ENCODE results near the gene TFAP2A.

The TFAP2A gene

DNA sequence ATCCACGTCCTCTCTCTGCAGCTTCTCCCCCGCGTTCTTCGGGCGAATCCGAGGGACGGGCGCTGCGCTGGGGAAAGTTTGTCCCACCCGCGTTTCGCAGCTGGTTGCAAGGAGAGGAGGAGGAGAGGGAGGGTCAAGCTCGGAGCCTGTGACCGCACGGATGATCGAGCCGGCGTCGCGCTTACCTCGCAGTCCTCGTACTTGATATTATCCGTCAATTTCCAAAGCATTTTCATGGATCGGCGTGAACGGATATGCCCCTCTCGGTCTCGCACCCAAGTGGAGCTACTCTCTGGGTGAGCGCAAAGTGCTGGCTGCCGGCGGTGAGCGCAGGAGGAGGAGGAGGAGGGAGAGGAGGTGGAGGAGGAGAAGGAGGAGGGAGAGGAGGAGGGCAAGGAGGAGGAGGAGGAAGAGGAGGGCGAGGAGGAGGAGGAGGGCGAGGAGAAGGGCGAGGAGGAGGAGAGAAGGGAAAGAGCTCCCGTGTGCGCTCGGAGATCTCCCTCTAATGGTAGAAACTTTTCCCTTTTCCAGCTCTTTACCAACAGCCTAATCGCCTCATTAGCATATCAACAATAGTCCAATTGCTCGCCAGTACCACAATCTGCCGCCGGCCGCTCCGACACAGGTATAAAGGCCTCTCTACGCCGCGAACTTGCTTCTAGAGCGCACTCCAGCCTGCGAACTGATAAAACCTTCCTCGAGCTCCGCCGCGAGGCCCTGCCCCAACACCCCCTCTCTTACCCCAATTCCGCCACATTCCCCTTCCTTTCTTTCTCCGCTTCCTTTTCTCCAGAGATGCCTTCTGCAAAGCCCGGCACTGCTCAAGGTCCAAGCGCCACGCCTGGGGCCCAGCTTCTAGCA lies at the start of gene TFAP2A:
TSS of gene TFAP2A (minus strand) at position 319 of the 861 bp plus-strand sequence. CDS start at position 236, 83 bp downstream.
- Histone ChIP-seq H3K27ac (ENCODE audit: low read depth, low read length) (no peak within 1 kb of the TSS), H3K9me3 (ENCODE audit: control insufficient read depth in 5 of 5, low read length in 5 of 5) (no peaks in the 10 kb centered on the region), H3K36me3 (ENCODE audit: control insufficient read depth in 5 of 5, insufficient read depth in 5 of 5, low read length in 5 of 5) (no peaks in the 10 kb centered on the region), H3K9ac (ENCODE audit: low read length in 5 of 5) (no peak within 1 kb of the TSS), H3K4me1 (ENCODE audit: control insufficient read depth in 5 of 5, insufficient read depth in 5 of 5, low read length in 5 of 5) (peaks cover 5 to 57% (median 54%) of the 10 kb centered on the region in 5 donors), H3K4me3 (ENCODE audit: low read depth in 1 of 5, low read length in 5 of 5) (peak within 1 kb of the TSS; percentile 3 to 62 (median 22)), H3K27me3 (ENCODE audit: control insufficient read depth in 5 of 5, insufficient read depth in 4 of 5, low read length in 5 of 5) (peaks cover 74 to 92% (median 82%) of the 10 kb centered on the region in 5 donors)

DNA sequence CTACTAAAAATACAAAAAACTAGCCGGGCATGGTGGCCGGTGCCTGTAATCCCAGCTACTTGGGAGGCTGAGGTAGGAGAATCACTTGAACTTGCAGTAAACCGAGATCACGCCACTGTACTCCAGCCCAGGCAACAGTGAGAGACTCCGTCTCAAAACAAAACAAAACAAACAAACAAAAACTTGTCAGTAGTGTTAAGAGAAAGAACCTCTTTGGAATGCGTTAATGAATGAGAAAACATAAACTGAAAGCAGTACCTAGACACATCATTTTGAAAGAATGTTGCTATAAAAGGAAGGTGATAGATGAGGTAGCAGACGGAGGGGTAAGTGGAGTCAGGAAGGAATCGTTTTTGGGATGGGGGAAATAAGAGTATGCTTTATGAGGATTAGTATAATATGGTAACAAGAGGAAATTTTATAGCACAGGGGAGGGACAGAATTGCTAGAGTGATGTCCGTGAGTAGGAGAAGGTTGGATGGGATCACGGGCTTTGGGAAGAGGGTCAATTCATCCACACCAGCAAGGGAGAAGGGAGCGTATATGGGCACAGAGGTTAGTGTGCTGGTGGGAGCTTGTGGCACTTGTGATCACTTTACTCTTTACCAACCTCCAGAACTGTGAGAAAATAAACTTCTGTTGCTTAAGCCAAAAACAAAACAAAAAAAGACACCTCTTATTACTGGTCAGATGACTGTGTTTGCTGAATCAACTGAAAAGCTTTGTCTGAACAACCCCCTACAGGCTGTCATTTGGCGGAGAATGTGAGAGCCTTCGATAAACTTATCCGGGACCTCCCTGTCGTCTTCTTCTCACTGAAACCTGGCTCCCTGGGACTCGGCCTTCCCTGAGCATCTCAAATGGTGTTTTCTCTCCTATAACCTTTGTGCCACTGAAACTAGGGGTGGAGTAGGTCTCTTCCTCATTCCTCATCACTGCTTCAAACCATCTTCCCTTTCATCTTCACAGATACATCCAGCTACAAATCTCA lies 48.9 kb upstream of the TFAP2A start:
- Histone ChIP-seq H3K27me3 (ENCODE audit: control insufficient read depth in 5 of 5, insufficient read depth in 4 of 5, low read length in 5 of 5) (peaks cover 3 to 11% (median 7%) of the 10 kb centered on the region in 5 donors), H3K36me3 (ENCODE audit: control insufficient read depth in 5 of 5, insufficient read depth in 5 of 5, low read length in 5 of 5) (no peaks in the 10 kb centered on the region), H3K27ac (ENCODE audit: low read depth, low read length) (no peak overlapping the region), H3K9me3 (ENCODE audit: control insufficient read depth in 5 of 5, low read length in 5 of 5) (no peaks in the 10 kb centered on the region), H3K4me3 (ENCODE audit: low read depth in 1 of 5, low read length in 5 of 5) (no peak overlapping the region), H3K9ac (ENCODE audit: low read length in 5 of 5) (no peak overlapping the region), H3K4me1 (ENCODE audit: control insufficient read depth in 5 of 5, insufficient read depth in 5 of 5, low read length in 5 of 5) (no peaks in the 10 kb centered on the region)

DNA sequence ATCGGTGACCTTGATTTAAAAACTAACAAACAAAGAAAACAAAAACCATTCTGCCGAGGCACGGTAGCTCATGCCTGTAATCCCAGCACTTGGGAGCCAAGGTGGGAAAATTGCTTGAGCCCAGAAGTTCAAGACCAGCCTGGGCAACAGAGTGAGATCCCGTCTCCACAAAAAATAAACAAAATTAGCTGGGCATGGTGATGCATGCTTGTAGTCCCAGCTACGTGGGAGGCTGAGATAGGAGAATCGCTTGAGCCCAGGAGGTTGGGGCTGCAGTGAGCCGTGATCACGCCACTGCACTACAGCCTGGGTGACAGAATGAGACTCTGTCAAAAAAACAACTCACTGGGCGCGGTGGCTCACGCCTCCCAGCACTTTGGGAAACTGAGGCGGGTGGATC lies 48.2 kb upstream of the TFAP2A start:
- Histone ChIP-seq H3K27me3 (ENCODE audit: control insufficient read depth in 5 of 5, insufficient read depth in 4 of 5, low read length in 5 of 5) (peaks cover 3 to 11% (median 7%) of the 10 kb centered on the region in 5 donors), H3K4me3 (ENCODE audit: low read depth in 1 of 5, low read length in 5 of 5) (no peak overlapping the region), H3K4me1 (ENCODE audit: control insufficient read depth in 5 of 5, insufficient read depth in 5 of 5, low read length in 5 of 5) (no peaks in the 10 kb centered on the region), H3K9ac (ENCODE audit: low read length in 5 of 5) (no peak overlapping the region), H3K36me3 (ENCODE audit: control insufficient read depth in 5 of 5, insufficient read depth in 5 of 5, low read length in 5 of 5) (no peaks in the 10 kb centered on the region), H3K9me3 (ENCODE audit: control insufficient read depth in 5 of 5, low read length in 5 of 5) (no peaks in the 10 kb centered on the region), H3K27ac (ENCODE audit: low read depth, low read length) (no peak overlapping the region)

DNA sequence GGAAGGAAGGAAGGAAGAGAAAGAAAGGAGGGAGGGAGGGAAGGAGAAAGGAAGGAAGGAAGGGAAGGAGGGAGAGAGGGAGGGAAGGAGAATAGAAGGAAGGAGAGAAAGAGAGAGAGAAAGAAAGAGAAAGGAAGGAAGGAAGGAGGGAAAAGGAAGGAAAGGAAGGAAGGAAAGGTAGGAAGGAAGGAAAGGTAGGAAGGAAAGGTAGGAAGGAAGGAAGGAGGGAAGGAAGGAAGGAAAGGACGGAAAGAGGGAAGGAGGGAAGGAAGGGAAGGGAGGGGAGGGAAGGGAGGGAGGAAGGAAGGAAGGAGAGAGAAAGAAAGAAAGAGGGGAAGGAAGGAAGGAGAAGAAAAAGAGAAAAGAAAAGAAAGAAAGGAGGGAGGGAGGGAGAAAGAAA lies 47.0 kb upstream of the TFAP2A start:
- H3K9ac ChIP-seq (ENCODE audit: low read length in 5 of 5): no peak overlapping the region
- no peak overlapping the region for H3K4me3 ChIP-seq (ENCODE audit: low read depth in 1 of 5, low read length in 5 of 5)
- no peaks in the 10 kb centered on the region for H3K36me3 ChIP-seq (ENCODE audit: control insufficient read depth in 5 of 5, insufficient read depth in 5 of 5, low read length in 5 of 5)
- H3K9me3 ChIP-seq (ENCODE audit: control insufficient read depth in 5 of 5, low read length in 5 of 5): no peaks in the 10 kb centered on the region
- H3K27ac ChIP-seq (ENCODE audit: low read depth, low read length): no peak overlapping the region
- H3K4me1 ChIP-seq (ENCODE audit: control insufficient read depth in 5 of 5, insufficient read depth in 5 of 5, low read length in 5 of 5): no peaks in the 10 kb centered on the region
- H3K27me3 ChIP-seq (ENCODE audit: control insufficient read depth in 5 of 5, insufficient read depth in 4 of 5, low read length in 5 of 5): peaks cover 3 to 11% (median 7%) of the 10 kb centered on the region in 5 donors

DNA sequence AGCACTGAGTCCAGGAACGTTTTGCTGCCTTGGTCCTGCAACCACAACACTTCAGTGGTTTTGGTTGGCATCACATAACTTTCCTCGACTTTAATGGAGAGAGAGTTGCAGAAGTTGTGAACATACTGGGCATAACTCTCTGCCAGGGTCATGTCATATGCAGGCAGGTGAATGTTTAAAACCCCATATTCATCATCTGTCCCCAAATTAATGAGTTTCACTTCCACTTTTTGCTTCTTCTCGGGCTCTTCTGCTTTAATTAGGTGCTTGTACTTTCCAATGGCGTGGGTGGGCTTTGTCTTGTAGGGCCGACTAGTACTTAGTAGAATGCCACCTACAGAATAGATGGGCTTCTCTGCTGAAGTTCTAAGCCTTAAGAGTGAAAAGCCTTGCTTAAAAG lies 45.2 kb upstream of the TFAP2A start:
- no peak overlapping the region for H3K4me3 ChIP-seq (ENCODE audit: low read depth in 1 of 5, low read length in 5 of 5)
- H3K4me1 ChIP-seq (ENCODE audit: control insufficient read depth in 5 of 5, insufficient read depth in 5 of 5, low read length in 5 of 5): no peaks in the 10 kb centered on the region
- H3K9ac ChIP-seq (ENCODE audit: low read length in 5 of 5): no peak overlapping the region
- no peaks in the 10 kb centered on the region for H3K9me3 ChIP-seq (ENCODE audit: control insufficient read depth in 5 of 5, low read length in 5 of 5)
- peaks cover 0 to 5% (median 3%) of the 10 kb centered on the region in 5 donors for H3K27me3 ChIP-seq (ENCODE audit: control insufficient read depth in 5 of 5, insufficient read depth in 4 of 5, low read length in 5 of 5)
- no peaks in the 10 kb centered on the region for H3K36me3 ChIP-seq (ENCODE audit: control insufficient read depth in 5 of 5, insufficient read depth in 5 of 5, low read length in 5 of 5)
- H3K27ac ChIP-seq (ENCODE audit: low read depth, low read length): no peak overlapping the region

DNA sequence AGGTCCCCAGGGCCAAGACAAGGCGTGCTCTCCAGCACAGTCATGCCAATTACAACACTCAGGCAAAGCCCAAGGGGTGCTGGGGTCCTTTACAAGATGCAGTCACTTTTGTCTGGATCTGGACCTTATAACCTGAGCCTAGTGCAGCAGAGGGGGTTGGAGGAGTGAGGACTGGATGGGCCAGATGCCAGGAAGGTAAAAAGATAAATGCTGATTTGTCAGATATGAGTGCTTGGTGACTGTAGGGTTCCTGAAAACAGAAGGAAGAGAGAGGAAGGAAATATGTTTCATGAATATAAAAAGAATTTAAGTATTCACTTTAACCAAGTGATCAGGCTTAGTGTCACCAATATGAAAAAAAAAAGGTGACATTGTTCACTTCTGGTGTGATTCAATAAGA lies 43.4 kb upstream of the TFAP2A start:
- Histone ChIP-seq H3K4me1 (ENCODE audit: control insufficient read depth in 5 of 5, insufficient read depth in 5 of 5, low read length in 5 of 5) (no peaks in the 10 kb centered on the region), H3K9ac (ENCODE audit: low read length in 5 of 5) (no peak overlapping the region), H3K4me3 (ENCODE audit: low read depth in 1 of 5, low read length in 5 of 5) (no peak overlapping the region), H3K36me3 (ENCODE audit: control insufficient read depth in 5 of 5, insufficient read depth in 5 of 5, low read length in 5 of 5) (no peaks in the 10 kb centered on the region), H3K27me3 (ENCODE audit: control insufficient read depth in 5 of 5, insufficient read depth in 4 of 5, low read length in 5 of 5) (peaks cover 0 to 3% (median 0%) of the 10 kb centered on the region in 5 donors), H3K9me3 (ENCODE audit: control insufficient read depth in 5 of 5, low read length in 5 of 5) (no peaks in the 10 kb centered on the region), H3K27ac (ENCODE audit: low read depth, low read length) (no peak overlapping the region)

DNA sequence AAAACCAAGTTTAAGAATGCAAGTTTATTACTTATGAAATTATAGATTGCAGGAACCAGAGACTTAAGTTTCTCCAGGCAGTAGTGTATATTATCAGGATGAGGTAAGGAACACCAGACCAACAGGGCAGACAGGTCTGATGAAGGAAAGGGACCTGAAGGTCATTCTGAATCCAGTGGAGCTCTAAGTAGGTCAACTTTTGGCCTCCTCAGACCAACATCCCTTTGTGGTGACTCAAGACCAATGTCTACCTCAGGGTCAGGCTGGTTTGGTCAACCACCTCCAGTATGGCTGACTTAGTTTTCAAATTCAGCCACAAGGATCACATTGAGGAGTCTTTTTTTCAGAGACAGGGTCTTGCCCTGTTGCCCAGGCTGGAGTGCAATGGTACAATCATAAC lies 38.7 kb upstream of the TFAP2A start:
- Histone ChIP-seq H3K4me1 (ENCODE audit: control insufficient read depth in 5 of 5, insufficient read depth in 5 of 5, low read length in 5 of 5) (no peaks in the 10 kb centered on the region), H3K36me3 (ENCODE audit: control insufficient read depth in 5 of 5, insufficient read depth in 5 of 5, low read length in 5 of 5) (no peaks in the 10 kb centered on the region), H3K27me3 (ENCODE audit: control insufficient read depth in 5 of 5, insufficient read depth in 4 of 5, low read length in 5 of 5) (peaks cover 0 to 13% (median 5%) of the 10 kb centered on the region in 5 donors), H3K9me3 (ENCODE audit: control insufficient read depth in 5 of 5, low read length in 5 of 5) (no peaks in the 10 kb centered on the region), H3K9ac (ENCODE audit: low read length in 5 of 5) (no peak overlapping the region), H3K27ac (ENCODE audit: low read depth, low read length) (no peak overlapping the region), H3K4me3 (ENCODE audit: low read depth in 1 of 5, low read length in 5 of 5) (no peak overlapping the region)

DNA sequence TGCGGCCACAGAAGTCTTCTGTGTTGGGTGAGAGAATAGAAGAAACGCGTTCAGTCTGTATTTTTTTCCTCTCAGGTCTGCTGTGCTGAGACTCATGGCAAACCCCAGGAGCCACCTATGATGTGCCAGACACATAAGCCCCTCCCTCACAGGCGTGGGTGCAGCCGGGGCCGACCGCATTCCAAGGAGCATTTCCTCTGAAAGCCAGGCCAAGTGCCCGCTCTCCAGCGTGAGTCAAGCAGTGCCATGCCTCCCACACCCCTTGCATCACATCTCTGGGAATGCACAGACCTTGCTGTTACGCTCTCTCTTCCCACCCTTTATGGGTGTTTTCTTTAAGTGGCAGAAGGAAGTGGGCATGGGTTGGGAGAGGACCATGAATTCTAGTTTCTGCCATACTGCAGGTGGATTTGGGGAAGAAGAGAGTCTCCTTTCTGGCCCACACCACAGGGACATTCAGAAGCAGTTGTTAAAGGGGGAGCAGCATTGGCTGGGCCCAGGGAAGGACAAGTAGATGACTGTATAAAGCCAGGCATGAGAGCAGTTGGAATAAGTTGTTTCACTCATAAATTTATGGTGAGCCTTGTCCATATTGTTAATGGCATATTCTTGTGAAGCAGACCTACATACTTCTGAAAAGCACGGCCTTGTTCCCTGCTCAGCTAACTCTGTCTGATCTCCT lies 37.1 kb upstream of the TFAP2A start:
- Histone ChIP-seq H3K27me3 (ENCODE audit: control insufficient read depth in 5 of 5, insufficient read depth in 4 of 5, low read length in 5 of 5) (peaks cover 0 to 13% (median 5%) of the 10 kb centered on the region in 5 donors), H3K4me1 (ENCODE audit: control insufficient read depth in 5 of 5, insufficient read depth in 5 of 5, low read length in 5 of 5) (no peaks in the 10 kb centered on the region), H3K4me3 (ENCODE audit: low read depth in 1 of 5, low read length in 5 of 5) (no peak overlapping the region), H3K9me3 (ENCODE audit: control insufficient read depth in 5 of 5, low read length in 5 of 5) (no peaks in the 10 kb centered on the region), H3K9ac (ENCODE audit: low read length in 5 of 5) (no peak overlapping the region), H3K36me3 (ENCODE audit: control insufficient read depth in 5 of 5, insufficient read depth in 5 of 5, low read length in 5 of 5) (no peaks in the 10 kb centered on the region), H3K27ac (ENCODE audit: low read depth, low read length) (no peak overlapping the region)

DNA sequence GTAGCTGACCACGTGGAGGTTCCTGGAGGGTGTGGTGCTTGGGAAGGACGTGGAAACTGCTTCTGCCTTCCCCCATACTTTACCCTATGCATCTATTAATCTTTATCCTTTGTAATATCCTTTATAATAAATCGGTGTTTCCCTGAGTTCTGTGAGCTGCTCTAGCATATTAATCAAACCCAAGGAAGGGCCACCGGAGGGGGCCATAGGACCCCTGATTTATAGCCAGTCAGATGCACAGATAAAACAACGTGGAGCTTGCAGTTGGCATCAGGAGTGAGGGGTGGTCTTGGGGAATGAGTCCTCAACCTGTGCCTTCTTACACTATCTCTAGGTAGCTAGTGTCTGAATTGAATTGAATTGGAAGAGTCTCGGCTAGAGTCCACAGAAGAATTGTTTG lies 36.5 kb upstream of the TFAP2A start:
- Histone ChIP-seq H3K4me3 (ENCODE audit: low read depth in 1 of 5, low read length in 5 of 5) (no peak overlapping the region), H3K9ac (ENCODE audit: low read length in 5 of 5) (no peak overlapping the region), H3K27ac (ENCODE audit: low read depth, low read length) (no peak overlapping the region), H3K4me1 (ENCODE audit: control insufficient read depth in 5 of 5, insufficient read depth in 5 of 5, low read length in 5 of 5) (no peaks in the 10 kb centered on the region), H3K36me3 (ENCODE audit: control insufficient read depth in 5 of 5, insufficient read depth in 5 of 5, low read length in 5 of 5) (no peaks in the 10 kb centered on the region), H3K27me3 (ENCODE audit: control insufficient read depth in 5 of 5, insufficient read depth in 4 of 5, low read length in 5 of 5) (peaks cover 0 to 13% (median 5%) of the 10 kb centered on the region in 5 donors), H3K9me3 (ENCODE audit: control insufficient read depth in 5 of 5, low read length in 5 of 5) (no peaks in the 10 kb centered on the region)
